Cardiac muscle cell (in vitro differentiated cells and primary cell): Measurements from ENCODE around the gene KRR1. TPM values are rescaled to one million over a fixed set of nuclear protein-coding genes. Genes with fewer than 3 reads are reported as not detected.

ENCODE experiments used
- DNase-seq, 2 donors: peaks; one replicate each; pipeline versions ENCODE4 v3.0.0 to v3.0.0-alpha.2; 2010 to 2017; ENCODE audit warnings: low read depth in 1 of 2, low spot score in 1 of 2
- H3K27ac ChIP-seq: fragments of 200-600 bp; sonication (generic); 2 replicates; pipeline ENCODE4 v1.5.1; 2016
- H3K27me3 ChIP-seq: fragments of 200-600 bp; sonication (generic); 2 replicates; pipeline ENCODE4 v1.6.0; 2016; ENCODE audit warnings: control low read depth
- H3K36me3 ChIP-seq: fragments of 200-600 bp; sonication (generic); 2 replicates; pipeline ENCODE4 v1.5.1; 2016; ENCODE audit warnings: control low read depth
- H3K4me1 ChIP-seq: fragments of 200-600 bp; sonication (generic); 2 replicates; pipeline ENCODE4 v1.8.1; 2017; ENCODE audit warnings: low read depth, mild to moderate bottlenecking, mixed run types
- H3K4me3 ChIP-seq: fragments of 200-600 bp; sonication (generic); 2 replicates; pipeline ENCODE4 v1.5.1; 2016; ENCODE audit warnings: mild to moderate bottlenecking
- H3K9me3 ChIP-seq: fragments of 200-600 bp; sonication (generic); 2 replicates; pipeline ENCODE4 v1.5.1; 2017; ENCODE audit warnings: low read depth, mild to moderate bottlenecking, control low read depth
- CTCF ChIP-seq: IDR thresholded peaks from 2 replicates; pipeline ENCODE4 v1.5.1; 2012; ENCODE audit warnings: low read depth, mild to moderate bottlenecking, low read length
- polyA plus RNA-seq: library from polyadenylated mRNA; unstranded; fragments of >200 nt; fragmentation: Nextera tagmentation; extraction: Ambion mirVana; gene quantifications from 2 replicates; pipeline ENCODE4 v1.2.1, GENCODE V29; 2016
- total RNA-seq: library from RNA; depleted of rRNA; stranded (reverse); fragments of >200 nt; gene quantifications from 2 replicates; pipeline ENCODE4 v1.2.3, GENCODE V29; 2016

The KRR1 gene
- total and polyA plus RNA-seq, 2 experiments from 2014 or later: 29.9 to 32.4 TPM

- TF ChIP-seq CTCF: no peak
- peak in 1 of 2 donors; percentile 87 for DNase-seq
- no peaks in the 10 kb centered on the region for H3K27me3 ChIP-seq
- H3K4me1 ChIP-seq: no peaks in the 10 kb centered on the region
- H3K4me3 ChIP-seq: no peak overlapping the region
- no peak overlapping the region for H3K27ac ChIP-seq
- H3K9me3 ChIP-seq: no peaks in the 10 kb centered on the region
- H3K36me3 ChIP-seq: no peaks in the 10 kb centered on the region
Observed at GRCh38 chr12:75478116-75478794, 33.2 kb downstream of the KRR1 start.

GRCh38 chr12:75477137-75477536 is 34.3 kb downstream of the KRR1 start:
- no peak for TF ChIP-seq CTCF
- DNase-seq: no peak
- H3K27me3 ChIP-seq: no peaks in the 10 kb centered on the region
- H3K27ac ChIP-seq: no peak overlapping the region
- H3K4me1 ChIP-seq: no peaks in the 10 kb centered on the region
- H3K9me3 ChIP-seq: no peaks in the 10 kb centered on the region
- no peak overlapping the region for H3K4me3 ChIP-seq
- H3K36me3 ChIP-seq: no peaks in the 10 kb centered on the region

DNA sequence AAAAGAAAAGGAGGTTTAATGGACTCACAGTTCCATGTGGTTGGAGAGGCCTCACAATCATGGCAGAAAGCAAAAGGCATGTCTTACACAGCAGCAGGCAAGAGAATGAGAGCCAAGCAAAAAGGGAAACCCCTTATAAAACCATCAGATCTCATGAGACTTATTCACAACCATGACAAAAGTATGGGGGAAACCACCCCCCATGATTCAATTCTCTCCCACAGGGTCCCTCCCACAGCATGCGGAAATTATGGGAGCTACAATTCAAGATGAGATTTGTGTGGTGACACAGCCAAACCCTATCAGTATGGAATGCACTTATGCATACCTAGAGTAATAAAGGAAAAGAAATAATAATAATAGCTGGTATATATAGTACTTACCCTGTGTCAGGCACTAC is 35.3 kb downstream of the KRR1 start:
- H3K9me3 ChIP-seq: no peaks in the 10 kb centered on the region
- no peaks in the 10 kb centered on the region for H3K4me1 ChIP-seq
- H3K4me3 ChIP-seq: no peak overlapping the region
- H3K36me3 ChIP-seq: no peaks in the 10 kb centered on the region
- no peak for TF ChIP-seq CTCF
- H3K27ac ChIP-seq: no peak overlapping the region
- no peak for DNase-seq
- no peaks in the 10 kb centered on the region for H3K27me3 ChIP-seq

DNA sequence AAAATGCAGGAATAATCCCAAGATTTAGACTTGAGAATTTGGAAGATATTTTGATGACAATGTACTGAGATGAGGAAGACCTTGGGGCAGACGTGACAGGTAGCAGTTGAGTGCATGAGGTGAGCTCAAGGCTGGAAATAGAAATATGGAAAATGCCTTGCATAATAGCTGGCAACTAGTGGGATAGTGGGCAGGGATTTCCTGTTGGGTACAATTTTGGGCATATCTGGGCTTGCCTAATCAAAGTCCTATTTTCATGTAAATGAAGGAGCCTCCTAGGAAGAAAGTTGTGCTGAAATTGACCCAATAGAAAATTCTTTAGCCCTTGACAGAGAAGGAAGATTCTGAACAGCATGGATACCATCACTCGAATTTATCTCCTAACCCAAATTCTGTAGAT is 37.3 kb downstream of the KRR1 start:
- no peak for DNase-seq
- H3K4me3 ChIP-seq: no peak overlapping the region
- no peaks in the 10 kb centered on the region for H3K27me3 ChIP-seq
- H3K27ac ChIP-seq: no peak overlapping the region
- H3K36me3 ChIP-seq: no peaks in the 10 kb centered on the region
- H3K9me3 ChIP-seq: no peaks in the 10 kb centered on the region
- no peaks in the 10 kb centered on the region for H3K4me1 ChIP-seq
- no peak for TF ChIP-seq CTCF

- Histone ChIP-seq H3K36me3 (no peaks in the 10 kb centered on the region), H3K27ac (no peak overlapping the region), H3K4me3 (no peak overlapping the region), H3K27me3 (no peaks in the 10 kb centered on the region), H3K9me3 (no peaks in the 10 kb centered on the region), H3K4me1 (no peaks in the 10 kb centered on the region)
- no peak for DNase-seq
- TF ChIP-seq CTCF: no peak
Observed at GRCh38 chr12:75471902-75472890, 39.2 kb downstream of the KRR1 start.
